GM19372 (cell line): ENCODE results near the gene NSD2.

Source experiments
- ATAC-seq: cut with Tn5 transposase; IDR thresholded peaks from one replicate; pipeline ENCODE4 v1.9.1; 2021; ENCODE audit warnings: mild to moderate bottlenecking, low read depth, moderate library complexity; ENCODE audit not compliant: unreplicated experiment

Gene NSD2

DNA sequence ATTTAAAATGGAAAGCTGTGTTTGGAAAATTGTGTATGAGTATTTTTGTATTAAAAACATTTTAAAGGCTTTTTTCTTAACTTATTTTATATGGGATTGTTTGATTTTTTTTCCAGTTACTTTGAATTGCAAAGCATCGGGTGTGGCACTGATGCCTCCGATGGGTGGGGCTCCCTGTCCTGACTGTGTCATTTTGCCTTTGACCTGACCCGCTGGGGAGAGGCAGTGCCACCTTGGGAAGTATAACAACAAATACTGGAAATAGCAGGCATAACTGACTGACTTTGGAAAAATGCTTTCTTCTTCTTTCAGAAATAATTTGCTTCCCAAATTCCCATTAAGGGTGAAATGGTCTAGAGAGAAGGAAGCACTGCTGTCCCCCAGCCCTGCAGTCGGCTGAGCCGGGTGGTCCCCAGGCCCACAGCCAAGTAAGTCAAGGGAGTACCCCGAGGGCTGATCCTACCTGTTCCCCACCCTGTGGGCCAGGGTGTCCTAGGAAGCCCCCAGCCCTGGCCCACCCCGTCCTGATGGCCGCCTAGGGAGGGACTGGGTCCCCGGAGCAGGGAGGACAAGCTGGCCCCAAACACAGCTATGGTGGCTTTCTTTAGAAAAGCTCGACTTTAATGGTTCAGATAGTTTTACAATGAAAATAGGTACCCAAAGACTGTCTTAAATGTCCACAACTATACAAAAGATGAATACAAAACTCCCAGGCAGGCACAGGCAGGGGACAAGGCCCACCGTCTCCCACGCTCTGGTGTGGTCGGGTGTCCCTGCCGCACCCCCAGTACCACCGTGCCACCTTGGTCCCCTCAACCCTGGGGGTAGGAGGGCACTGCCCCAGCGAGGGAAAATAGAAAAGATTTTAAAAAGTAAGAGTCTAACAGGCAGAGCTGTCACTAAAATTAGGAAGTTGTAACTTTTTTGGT is 111.2 kb downstream of the NSD2 start:
- ATAC-seq: no peak

DNA sequence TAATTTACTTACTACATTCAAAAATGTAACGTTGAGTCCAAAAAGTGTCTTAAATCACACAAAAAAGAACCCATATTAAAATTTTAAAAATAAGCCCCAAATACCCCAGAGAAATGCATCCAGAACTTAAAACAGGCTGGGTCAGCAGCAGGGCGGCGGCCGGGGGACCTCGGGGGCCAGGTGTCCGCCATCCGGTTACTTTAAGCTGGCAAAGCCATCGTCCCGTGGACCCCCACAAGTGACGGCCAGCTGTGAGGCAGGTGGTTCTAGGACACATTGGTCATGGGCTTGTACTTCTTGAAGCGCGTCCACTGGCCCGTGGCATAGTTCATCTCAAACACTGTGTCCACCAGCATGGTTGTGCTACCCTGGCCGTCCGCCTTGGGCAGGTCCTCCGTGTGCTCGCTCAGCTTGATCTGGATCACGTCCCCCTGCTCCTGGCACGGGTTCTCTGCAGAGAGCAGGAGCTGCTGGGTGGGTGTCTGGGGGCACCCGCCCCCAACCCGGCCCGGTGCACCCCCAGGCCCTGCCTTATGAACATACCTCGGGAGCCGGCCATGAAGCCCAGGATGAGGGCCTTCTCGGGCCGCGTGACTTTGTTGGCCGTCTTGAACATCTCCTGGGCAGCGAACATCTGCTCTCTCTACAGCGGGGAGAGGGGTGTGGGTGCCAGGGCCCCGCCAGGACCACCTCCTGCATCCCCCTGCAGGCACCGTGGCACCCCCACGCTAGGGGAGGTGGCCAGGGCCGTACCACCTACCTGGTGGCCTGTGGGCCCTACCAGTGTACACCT is 112.1 kb downstream of the NSD2 start:
- no peak for ATAC-seq

DNA sequence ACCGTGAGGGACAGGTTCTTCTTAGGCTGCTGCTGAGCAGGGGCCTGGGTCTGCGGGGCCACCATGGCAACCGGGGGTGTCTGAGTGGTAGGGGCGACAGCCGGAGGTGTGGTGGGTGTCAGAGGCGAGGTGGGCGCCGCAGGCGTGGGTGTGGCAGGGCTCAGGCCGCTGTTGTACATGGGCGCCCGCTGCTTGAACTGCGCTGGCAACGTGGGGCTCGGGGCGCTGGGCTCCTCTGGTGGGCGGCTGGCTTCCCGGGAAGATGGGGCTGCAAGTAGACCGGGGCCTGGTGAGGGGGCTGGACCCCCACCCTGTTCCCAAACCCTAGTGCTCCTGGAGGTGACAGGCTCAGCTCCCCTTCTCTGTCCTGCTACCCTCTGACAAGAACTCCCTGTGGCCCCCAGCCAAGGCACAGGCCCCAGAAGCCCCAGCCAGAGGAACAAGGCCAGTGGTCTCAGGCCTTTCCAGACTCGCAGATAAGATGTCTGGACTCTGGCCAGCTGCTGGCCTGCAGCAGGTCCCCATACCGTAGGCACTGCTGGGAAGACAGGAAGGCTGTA is 112.7 kb downstream of the NSD2 start:
- ATAC-seq: no peak

DNA sequence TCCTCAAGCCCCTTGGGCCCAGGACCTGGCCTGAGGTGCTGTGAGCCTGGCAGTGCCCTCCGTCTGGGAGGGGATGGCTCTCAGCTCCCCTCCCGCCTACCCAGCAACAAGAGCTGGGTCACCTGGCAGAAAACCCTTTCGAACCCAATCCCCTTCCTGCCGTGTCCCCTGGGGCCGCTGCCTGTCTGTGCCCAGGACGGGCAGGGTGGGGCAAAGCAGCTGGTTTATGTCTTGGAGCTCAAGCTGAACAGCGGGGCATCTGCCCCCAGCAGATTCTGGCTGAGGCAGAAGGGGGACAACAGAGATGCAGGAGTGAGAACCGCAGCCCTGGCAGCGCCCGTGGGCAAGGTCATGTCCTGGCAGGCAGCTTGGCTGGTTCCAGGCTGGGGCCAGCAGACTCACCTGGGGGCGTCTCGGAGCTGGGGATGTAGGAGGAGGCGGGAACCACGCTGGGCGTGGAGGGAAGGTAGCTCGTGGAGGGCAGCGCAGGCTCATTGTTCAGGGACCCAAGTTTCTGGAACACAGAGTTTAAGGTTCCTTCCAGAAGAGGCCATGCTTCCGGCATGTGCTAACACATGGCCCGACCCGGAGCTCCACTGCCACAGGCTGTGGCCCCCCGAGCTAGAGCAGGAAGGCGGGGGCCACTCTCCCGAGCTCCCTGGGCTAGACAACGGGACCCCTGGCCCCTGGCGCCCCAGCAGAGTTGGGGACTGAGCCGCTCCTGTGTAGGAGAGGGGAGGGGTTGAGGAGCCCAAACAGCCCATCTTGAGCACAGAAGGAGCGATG is 113.4 kb downstream of the NSD2 start:
- no peak for ATAC-seq

DNA sequence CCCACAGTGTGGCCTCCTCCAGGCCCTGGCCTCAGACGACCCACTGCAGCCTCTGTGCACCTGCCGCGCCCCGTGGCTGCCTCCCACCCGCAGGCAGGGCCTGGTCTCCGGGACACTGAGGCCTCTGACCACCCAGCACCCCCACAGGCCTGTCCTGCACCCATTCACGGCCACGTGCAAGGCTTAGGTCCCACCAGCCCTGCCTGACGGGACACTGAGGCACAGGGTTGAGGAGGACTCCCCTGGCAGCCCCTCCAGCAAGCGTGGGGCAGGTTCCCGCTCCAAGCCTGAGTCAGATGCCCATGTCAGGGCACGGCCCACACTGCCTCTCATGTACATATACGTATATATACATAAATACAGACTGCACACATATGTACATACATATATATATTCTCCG is 114.1 kb downstream of the NSD2 start:
- ATAC-seq: no peak

DNA sequence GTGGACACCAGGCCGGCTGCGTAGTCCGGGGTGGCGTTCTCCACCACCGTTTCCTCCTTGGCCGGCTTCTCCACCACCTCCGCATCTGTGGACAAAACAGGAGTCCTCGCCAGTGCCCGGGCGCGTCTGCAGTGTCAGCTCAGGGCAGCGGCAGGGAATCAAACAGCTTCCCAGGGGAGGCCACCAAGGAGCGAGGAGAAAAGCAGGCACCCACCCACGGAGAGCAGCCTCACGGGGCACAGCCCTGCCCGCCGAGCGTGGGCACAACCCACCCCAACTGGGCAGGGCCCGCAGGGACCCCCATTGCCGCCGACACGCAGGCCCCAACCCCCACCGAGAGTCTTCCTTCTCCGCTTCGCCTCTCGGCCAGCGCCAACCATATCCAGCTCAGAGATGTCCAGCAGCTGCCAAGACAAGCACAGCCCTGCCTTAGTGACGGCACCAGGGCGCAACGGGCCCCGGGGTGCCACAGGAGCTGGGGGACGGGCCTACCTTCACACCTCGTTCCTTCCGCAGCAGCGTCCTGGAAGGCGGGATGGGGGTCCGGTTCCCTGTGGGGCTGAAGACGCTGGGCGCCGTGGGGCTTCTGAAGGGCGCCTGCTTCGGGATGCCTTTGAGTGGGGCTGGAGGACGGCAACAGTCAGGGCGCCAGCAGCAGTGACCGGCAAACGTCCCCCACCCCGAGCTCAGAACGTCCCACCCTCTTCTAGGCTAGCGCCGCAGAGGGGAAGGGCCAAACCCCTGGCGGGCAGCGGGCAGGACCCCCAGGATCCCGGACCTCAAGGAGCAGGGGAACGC is 114.8 kb downstream of the NSD2 start:
- ATAC-seq: no peak

DNA sequence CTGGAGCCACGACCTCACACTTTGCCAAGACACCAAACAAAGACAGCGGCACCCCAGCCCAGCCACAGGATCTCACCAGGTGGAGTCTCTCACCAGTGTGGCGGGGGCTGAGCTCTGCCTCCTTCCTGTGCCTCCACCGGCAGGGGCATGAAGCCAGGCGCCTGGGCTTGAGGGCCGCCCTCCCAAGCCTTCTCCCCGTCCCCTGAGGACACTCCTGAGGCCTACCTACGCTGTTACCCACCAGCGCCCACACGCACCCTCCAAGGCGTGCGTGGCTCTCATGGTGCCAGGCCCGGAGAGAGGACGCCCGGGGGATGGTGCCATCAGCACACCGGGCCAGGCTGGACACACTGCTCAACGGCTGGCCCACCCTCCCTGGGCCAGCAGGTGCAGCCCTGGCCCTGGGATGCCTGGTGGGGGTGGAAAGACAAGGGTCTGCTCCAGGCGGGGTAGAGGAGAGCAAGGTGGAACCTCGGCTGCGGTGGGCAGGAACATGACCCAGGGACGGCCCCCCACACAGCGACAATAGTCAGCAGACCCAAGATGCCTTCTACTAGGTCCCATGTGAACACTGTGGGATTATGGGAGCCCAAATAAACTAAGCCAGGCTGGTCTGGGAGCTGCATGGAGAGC is 115.5 kb downstream of the NSD2 start:
- no peak for ATAC-seq

DNA sequence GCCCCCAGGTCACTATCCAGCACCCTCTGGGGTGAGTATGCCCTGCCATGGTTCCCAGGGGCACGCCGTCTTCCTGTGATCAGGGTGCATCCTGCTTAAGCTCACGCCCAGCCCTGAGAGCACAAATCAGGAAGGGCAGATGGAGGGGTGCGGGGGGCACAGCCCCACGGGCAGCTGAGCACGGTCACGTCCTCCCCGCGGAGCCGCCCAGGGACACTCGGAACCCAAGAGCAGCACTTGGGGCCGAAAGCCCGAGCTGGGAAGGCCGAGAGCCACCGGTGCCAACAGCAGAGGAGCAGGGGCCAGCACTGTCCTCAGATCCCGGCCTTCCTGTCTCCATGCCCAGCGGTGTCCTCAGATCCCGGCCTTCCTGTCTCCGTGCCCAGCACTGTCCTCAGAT is 116.1 kb downstream of the NSD2 start:
- ATAC-seq: no peak

DNA sequence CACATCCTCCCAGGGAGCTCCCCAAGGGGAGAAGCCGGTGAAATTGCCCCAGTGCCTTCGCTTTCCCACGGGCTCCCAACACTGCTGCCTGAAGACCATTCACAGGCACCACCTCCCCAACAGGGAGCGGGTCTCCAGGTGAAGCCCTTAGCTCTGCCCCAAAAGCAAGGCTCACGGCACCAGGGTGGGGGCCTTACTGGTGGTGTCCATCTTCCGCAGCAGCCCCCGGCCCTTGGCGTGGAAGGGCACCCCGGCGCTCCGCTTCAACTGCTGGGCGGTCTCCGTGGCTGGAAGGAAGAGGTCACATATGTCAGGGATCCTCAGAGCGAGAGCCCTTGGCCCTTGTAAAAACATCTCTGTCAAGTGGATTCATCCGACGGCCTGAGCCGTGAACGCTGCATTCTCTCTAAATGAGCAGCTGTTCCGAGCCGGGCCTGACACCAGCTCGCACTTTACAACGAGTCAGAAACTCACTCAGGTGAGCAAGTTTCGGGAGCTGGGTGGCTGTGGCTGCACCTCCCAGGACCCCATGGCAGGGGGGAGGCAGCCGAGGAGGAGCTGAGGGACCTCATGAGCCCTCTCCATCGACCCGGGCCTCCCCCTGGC is 116.6 kb downstream of the NSD2 start:
- ATAC-seq: no peak

DNA sequence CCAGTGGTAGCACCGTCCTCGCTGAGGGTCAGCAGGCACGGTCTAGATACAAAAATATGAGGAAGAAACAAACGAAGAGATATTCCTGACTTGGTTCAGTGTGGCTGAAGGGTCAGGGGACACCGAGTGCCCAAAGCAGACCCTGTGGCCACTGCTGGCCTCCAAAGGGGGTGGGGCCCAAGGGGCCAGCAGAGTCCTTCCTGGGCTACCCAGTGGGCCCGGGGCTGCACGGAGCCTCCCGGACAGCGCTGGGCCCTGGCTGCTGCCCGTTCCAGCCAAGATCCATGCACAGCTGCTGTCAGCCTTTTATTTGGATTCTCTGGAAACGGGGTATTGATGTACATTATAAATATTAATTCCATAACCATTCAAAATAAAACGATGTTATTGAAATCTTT is 117.1 kb downstream of the NSD2 start:
- no peak for ATAC-seq

DNA sequence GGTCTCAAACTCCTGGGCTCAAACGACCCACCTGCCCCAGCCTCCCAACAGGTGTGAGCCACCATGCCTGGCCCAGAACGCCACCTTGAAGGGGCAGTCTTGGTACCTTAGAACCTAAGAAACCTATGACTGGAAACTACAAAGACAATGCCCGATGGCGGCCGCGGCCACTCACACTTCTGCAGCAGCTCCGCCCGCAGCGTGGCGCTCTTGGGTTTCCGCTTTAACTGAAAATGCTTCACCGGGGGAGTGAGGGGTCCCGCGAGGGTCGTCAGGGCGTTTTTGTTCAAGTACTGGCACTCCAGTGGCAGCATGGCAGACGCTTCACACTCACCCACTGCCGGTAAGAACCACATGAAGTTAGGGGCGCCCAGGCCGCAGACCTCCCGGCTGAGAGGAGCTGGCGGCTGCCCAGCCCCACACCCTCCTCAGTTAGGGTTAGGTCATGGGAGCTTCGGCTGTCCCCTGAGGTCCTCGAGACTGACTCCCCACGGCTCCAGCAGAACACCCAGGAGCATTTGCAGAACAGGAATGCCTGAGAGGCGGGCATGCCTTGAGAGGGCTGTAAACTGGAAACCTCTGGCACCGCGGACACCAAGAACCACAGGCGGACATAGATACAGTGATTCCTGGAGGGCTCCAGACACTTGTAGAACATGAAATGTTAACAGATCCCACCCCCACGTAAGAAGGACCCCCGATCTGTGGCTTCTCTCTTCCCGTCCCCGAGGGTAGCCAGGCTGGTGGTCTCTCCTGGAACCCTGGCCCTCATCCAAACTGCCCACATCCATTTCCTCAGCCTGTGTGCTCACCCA is 118.5 kb downstream of the NSD2 start:
- ATAC-seq: no peak

DNA sequence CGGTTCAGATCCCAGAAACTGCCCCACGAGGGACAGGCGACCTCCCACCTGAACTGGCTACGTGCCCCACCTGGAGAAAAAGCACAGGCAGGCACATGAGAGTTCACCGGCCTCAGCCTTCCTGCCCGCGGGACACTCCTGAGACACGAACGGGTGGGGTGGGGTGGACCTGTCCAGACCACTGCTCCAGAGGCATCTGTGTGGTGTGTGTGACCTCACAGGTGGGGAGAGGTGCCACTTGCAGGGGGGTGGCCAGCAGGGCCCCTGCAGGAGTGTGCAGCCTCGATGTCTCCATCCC is 119.1 kb downstream of the NSD2 start:
- ATAC-seq: no peak

DNA sequence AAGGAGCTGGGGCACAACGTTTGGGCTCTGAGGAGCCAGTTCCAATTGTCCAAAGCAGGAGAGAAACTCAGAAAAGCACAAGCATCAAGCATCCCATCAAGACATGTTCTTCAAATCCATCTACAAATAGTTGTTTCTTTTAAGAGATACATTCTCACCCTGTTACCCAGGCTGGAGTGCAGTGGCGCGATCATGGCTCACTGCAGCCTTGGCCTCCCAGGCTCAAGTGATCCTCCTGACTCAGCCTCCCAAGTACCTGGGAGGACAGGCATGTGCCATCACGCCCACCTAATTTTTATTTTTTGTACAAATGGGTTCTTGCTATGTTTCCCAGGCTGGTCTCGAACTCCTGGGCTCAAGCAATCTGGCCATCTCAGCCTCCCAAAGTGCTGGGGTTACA is 119.5 kb downstream of the NSD2 start:
- no peak for ATAC-seq

DNA sequence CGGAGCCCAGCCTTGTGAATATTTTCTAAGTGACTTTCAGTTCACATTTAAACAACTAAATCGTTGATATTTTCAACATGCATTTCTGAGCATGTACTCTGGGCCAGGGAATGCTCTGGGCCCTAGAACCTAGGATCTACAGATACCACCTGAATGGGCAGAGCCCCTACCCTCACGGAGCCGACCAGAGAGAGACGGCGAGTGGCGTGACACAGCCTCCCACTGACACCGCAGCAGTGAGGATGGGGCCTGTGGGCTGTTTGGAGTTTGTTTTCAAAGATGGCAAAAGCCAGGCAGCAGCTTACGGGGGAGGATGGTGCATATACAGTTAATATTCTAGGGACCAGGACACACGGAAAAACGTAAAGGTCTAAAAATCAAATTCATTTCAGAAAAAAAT is 119.9 kb downstream of the NSD2 start:
- no peak for ATAC-seq

DNA sequence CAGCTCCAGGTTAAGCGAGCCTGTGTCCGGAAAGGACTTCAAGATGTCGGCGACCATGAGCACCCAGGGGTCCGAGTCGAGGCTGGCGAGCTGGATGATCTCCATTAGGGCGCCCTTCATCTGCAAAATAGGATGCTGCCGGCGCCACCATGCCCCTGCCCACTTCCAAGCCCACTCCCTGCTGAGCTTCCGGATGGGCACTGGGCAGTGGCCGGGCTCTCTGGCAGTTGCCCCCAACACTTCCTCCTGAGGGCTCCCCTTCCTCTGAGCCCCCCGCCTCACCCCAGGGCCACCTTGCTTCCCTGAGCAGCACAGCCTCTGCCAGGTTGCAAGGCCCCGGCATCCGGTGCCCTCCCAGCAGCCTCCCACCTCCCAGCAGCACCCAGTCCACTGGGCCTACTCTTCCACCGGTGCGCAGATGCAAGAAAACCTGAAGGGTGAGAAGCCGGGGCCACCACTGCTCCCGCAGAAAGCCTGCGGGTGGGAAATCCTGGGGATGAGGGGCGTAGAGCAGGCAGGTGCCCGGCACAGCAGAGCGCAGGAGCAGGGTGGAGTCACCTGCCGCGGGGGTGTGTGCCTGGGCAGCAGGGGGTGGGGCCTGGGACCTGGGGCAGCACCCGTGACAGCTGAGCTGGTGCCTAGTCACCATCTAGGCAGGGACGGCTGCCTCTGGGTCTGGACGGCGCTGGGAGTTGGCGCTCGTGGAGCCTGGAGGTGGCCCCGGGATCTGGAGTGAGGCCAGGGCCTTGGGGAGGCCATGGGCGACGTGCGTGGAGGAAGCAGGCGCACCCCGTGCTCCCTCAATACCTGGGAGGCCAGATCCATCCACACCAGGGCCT is 120.6 kb downstream of the NSD2 start:
- no peak for ATAC-seq

DNA sequence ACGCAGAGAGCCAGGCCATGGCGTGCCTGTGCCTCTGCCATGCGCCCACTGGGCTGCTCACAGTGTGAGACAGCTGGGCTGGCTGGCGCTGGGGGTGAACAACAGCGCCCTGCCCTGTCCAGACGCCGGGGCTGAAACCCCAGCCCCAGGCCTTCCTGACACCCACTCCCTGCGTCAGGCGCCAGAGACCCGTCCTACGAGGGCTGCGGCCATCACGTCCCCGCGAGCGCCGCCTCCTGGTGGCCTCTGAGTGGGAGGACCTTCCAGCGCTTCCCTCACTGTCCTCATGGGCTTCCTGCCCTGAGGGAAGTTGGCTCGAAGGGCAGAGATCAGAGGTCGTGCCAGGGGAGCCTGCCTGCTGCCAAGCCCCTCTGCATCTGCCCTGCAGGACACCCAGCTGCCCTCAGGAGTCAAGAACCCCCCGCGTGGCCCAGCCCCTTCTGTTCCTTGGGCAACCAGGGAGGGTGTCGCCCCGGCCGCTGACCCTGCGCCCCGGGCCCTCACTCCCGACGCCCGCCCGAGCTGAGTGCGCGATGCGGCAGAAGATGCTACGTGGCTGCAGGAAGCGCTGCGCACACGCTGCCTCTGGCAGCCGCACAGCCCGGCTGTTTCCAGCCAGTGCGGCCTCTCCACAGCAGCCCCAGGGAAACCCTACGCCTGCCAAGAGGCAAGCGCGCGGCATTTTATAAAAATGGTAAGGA is 121.4 kb downstream of the NSD2 start:
- ATAC-seq: no peak

DNA sequence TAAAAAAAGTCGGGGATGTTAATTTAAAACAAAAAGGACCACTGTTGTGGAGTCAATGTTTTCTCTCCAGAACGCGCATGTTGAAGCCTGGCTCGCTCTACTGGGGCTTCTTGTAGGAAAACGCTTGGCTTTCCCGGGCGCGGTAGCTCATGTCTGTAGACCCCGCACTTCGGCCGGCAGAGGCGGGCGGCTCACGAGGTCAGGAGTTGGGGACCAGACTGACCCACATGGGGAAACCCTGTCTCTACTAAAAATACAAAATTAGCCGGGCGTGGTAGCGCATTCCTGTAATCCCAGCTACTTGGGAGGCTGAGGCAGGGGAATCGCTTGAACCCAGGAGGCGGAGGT is 122.0 kb downstream of the NSD2 start:
- ATAC-seq: no peak
